H1 (cell line): ENCODE results near the gene CDCA4. TPM values are rescaled to one million over a fixed set of nuclear protein-coding genes. Genes with fewer than 3 reads are reported as not detected.

Experiments
- CTCF ChIA-PET: fragments of 300-600 bp; sonication (Branson Sonifier 250); formaldehyde crosslinking; loops from one replicate; lab custom pipeline; 2021; ENCODE audit not compliant: partially characterized antibody; lab: Charles Lee
- POLR2A ChIA-PET: fragments of 300-600 bp; sonication (Branson Sonifier 250); formaldehyde crosslinking; loops from one replicate; lab custom pipeline; 2021; ENCODE audit warnings: inconsistent platforms; ENCODE audit not compliant: partially characterized antibody; lab: Charles Lee
- DNase-seq, 2 experiments: peaks; one replicate each; pipeline versions ENCODE4 v3.0.0 to v3.0.0-alpha.2; 2010 to 2022; ENCODE audit warnings: low spot score in 2 of 2, low read depth in 1 of 2, mixed read lengths in 1 of 2
- FAIRE-seq: peaks from 2 replicates; lab custom pipeline; 2011; peaks lifted over from hg19 to GRCh38; lab: Jason Lieb, UNC
- H2AFZ ChIP-seq: 2 replicates; pipeline ENCODE4 v1.8.1; 2012; ENCODE audit warnings: low read length, inconsistent platforms
- H2AK5ac ChIP-seq: 2 replicates; pipeline ENCODE4 v1.6.1; 2013; ENCODE audit warnings: low read depth, low read length
- H2BK120ac ChIP-seq: replicated peaks from 2 replicates; pipeline ENCODE3; 2013; ENCODE audit warnings: low read depth, low read length, inconsistent platforms
- H2BK12ac ChIP-seq: 2 replicates; pipeline ENCODE4 v1.6.1; 2013; ENCODE audit warnings: low read depth, low read length
- H2BK15ac ChIP-seq: 2 replicates; pipeline ENCODE4 v1.6.1; 2013; ENCODE audit warnings: low read length
- H2BK20ac ChIP-seq: 2 replicates; pipeline ENCODE4 v1.6.1; 2013; ENCODE audit warnings: low read length
- H2BK5ac ChIP-seq: 2 replicates; pipeline ENCODE4 v1.6.1; 2013; ENCODE audit warnings: low read depth, low read length
- H3K14ac ChIP-seq: 2 replicates; pipeline ENCODE4 v1.6.1; 2013; ENCODE audit warnings: inconsistent platforms; ENCODE audit not compliant: insufficient read length
- H3K18ac ChIP-seq: 2 replicates; pipeline ENCODE4 v1.6.1; 2013; ENCODE audit warnings: low read length; ENCODE audit errors: extremely low read depth
- H3K23ac ChIP-seq: 2 replicates; pipeline ENCODE4 v1.6.1; 2013; ENCODE audit warnings: inconsistent platforms; ENCODE audit not compliant: insufficient read length
- H3K23me2 ChIP-seq: 2 replicates; pipeline ENCODE4 v1.6.1; 2013; ENCODE audit warnings: low read depth, low read length
- H3K27ac ChIP-seq: 2 replicates; pipeline ENCODE4 v1.6.1; 2011; ENCODE audit warnings: low read depth, low read length, inconsistent platforms
- H3K27me3 ChIP-seq, 4 experiments: replicated peaks in 1 of 4; 1 replicate in 1 of 4; 2 replicates in 3 of 4; pipeline versions ENCODE4 v1.6.1 to v1.8.1; 2011 to 2013; ENCODE audit warnings: low read length in 3 of 4, mild to moderate bottlenecking in 3 of 4, inconsistent platforms in 2 of 4, mixed read lengths in 2 of 4, moderate library complexity in 1 of 4; ENCODE audit not compliant: control insufficient read depth in 3 of 4, insufficient read depth in 3 of 4; ENCODE audit errors: extremely low read depth in 1 of 4
- H3K36me3 ChIP-seq, 4 experiments: 2 replicates each; pipeline versions ENCODE4 v1.6.1 to v1.8.1; 2011 to 2013; ENCODE audit warnings: mild to moderate bottlenecking in 4 of 4, low read length in 3 of 4, moderate library complexity in 2 of 4, control low read depth in 1 of 4, inconsistent platforms in 1 of 4; ENCODE audit not compliant: insufficient read depth in 4 of 4, control insufficient read depth in 2 of 4
- H3K4ac ChIP-seq: replicated peaks from 2 replicates; pipeline ENCODE3; 2013; ENCODE audit warnings: low read length, low read depth, mixed read lengths, inconsistent platforms; ENCODE audit not compliant: insufficient read length
- H3K4me1 ChIP-seq, 4 experiments: replicated peaks in 1 of 4; 1 replicate in 1 of 4; 2 replicates in 3 of 4; pipeline versions ENCODE4 v1.6.1 to v1.8.1; 2011 to 2013; ENCODE audit warnings: low read length in 3 of 4, inconsistent platforms in 2 of 4, mixed read lengths in 1 of 4; ENCODE audit not compliant: insufficient read depth in 4 of 4, control insufficient read depth in 3 of 4
- H3K4me2 ChIP-seq, 2 experiments: 2 replicates each; pipeline versions ENCODE4 v1.6.1 to v1.8.1; 2011 to 2013; ENCODE audit warnings: low read depth in 2 of 2, low read length in 2 of 2, control low read depth in 1 of 2, inconsistent platforms in 1 of 2, mild to moderate bottlenecking in 1 of 2; ENCODE audit not compliant: insufficient read depth in 1 of 2
- H3K4me3 ChIP-seq, 4 experiments: fragments of 200-600, 300-600 bp in 1 of 4; sonication (generic), shearing (Covaris generic), sonication (Bioruptor Twin) in 1 of 4; 2 replicates each; pipeline versions ENCODE4 v1.5.1 to v1.8.1; 2011 to 2016; ENCODE audit warnings: low read length in 4 of 4, low read depth in 3 of 4, control low read depth in 2 of 4, inconsistent platforms in 2 of 4, mild to moderate bottlenecking in 2 of 4, mixed read lengths in 1 of 4, moderate library complexity in 1 of 4; ENCODE audit not compliant: insufficient read depth in 2 of 4; ENCODE audit errors: extremely low read depth in 1 of 4
- H3K56ac ChIP-seq: replicated peaks from 2 replicates; pipeline ENCODE3; 2013; ENCODE audit warnings: low read depth, mild to moderate bottlenecking, mixed read lengths, low read length, inconsistent platforms; ENCODE audit not compliant: insufficient read length
- H3K79me1 ChIP-seq: 2 replicates; pipeline ENCODE4 v1.6.1; 2013; ENCODE audit warnings: low read depth, low read length, control low read depth
- H3K79me2 ChIP-seq, 2 experiments: 2 replicates each; pipeline versions ENCODE4 v1.6.1 to v1.8.1; 2012 to 2013; ENCODE audit warnings: low read length in 2 of 2, mild to moderate bottlenecking in 2 of 2, inconsistent platforms in 1 of 2; ENCODE audit not compliant: insufficient read depth in 2 of 2, control insufficient read depth in 1 of 2
- H3K9ac ChIP-seq, 4 experiments: replicated peaks in 1 of 4; 1 replicate in 1 of 4; 2 replicates in 3 of 4; pipeline versions ENCODE4 v1.6.1 to v1.8.1; 2011 to 2013; ENCODE audit warnings: low read depth in 3 of 4, low read length in 3 of 4, control low read depth in 2 of 4, mild to moderate bottlenecking in 2 of 4, moderate library complexity in 2 of 4, inconsistent platforms in 1 of 4; ENCODE audit errors: extremely low read depth in 1 of 4
- H3K9me3 ChIP-seq, 2 experiments: 2 replicates each; pipeline versions ENCODE4 v1.6.1 to v1.8.1; 2012 to 2013; ENCODE audit warnings: mild to moderate bottlenecking in 2 of 2, moderate library complexity in 2 of 2, control low read depth in 1 of 2, inconsistent platforms in 1 of 2, low read depth in 1 of 2, low read length in 1 of 2, mixed read lengths in 1 of 2; ENCODE audit not compliant: insufficient read depth in 2 of 2
- H4K20me1 ChIP-seq, 2 experiments: replicated peaks in 1 of 2; 2 replicates each; pipeline versions ENCODE3 to v1.8.1; 2011 to 2013; ENCODE audit warnings: inconsistent platforms in 2 of 2, low read length in 2 of 2, mild to moderate bottlenecking in 1 of 2; ENCODE audit not compliant: insufficient read depth in 2 of 2, control insufficient read depth in 1 of 2
- H4K5ac ChIP-seq: 2 replicates; pipeline ENCODE4 v1.6.1; 2013; ENCODE audit warnings: low read length, low read depth, mixed read lengths, inconsistent platforms; ENCODE audit not compliant: insufficient read length
- H4K8ac ChIP-seq: 2 replicates; pipeline ENCODE4 v1.8.0; 2013; ENCODE audit warnings: mild to moderate bottlenecking, moderate library complexity, low read length, inconsistent platforms; ENCODE audit not compliant: insufficient read depth; ENCODE audit errors: extremely low read depth
- H4K91ac ChIP-seq: replicated peaks from 2 replicates; pipeline ENCODE3; 2013; ENCODE audit warnings: low read length, mixed read lengths, inconsistent platforms; ENCODE audit not compliant: insufficient read length
- RNF2 ChIP-seq: fragments of 200-900, 300-1000 bp; sonication (generic); IDR thresholded peaks from 2 replicates; pipeline ENCODE4 v1.7.1; 2016; ENCODE audit warnings: borderline replicate concordance, low read depth, mild to moderate bottlenecking, antibody characterized with exemption, low read length; ENCODE audit not compliant: poor library complexity, severe bottlenecking; ENCODE audit errors: missing control alignments
- WGBS, 2 experiments: shearing (Covaris generic) in 1 of 2; methylation state at CpG; one replicate each; pipeline versions ENCODE4 v1.1.6 to v1.1.7; 2013 to 2015; ENCODE audit warnings: low lambda C conversion rate in 2 of 2, mixed read lengths in 2 of 2, inconsistent platforms in 1 of 2, low coverage in 1 of 2, missing lambda C conversion rate in 1 of 2; ENCODE audit not compliant: insufficient replicate concordance in 2 of 2, insufficient coverage in 1 of 2, insufficient read length in 1 of 2; ENCODE audit errors: extremely low coverage in 1 of 2, missing lambda C conversion rate in 1 of 2; 5-methylcytosine and 5-hydroxymethylcytosine counted together
- polyA plus RNA-seq, 7 experiments: library from polyadenylated mRNA; depleted of rRNA in 3 of 7; stranded (reverse) in 5 of 7; unstranded in 2 of 7; fragments of >200 nt in 5 of 7; fragments of 200-250 nt in 2 of 7; gene quantifications; 1 replicate in 5 of 7; 2 replicates in 1 of 7; 4 replicates in 1 of 7; pipeline versions ENCODE4 v1.2.1 to v1.2.3, GENCODE V29; 2011 to 2013; ENCODE audit warnings: missing spikeins in 2 of 7, mixed read lengths in 2 of 7
- total RNA-seq: library from RNA; stranded (reverse); fragmentation: NEBNext Ultra II Directional; extraction: Animal tissue kit (Norgen Biotek cat#: 25700); gene quantifications from 2 replicates; pipeline ENCODE4 v1.2.1, GENCODE V29; 2021

The CDCA4 gene
- total and polyA plus RNA-seq, 2 of the 8 experiments (the other 6 are each of a cell fraction or from before 2014, with no cell fraction given): 49.9 to 62.4 TPM

DNA sequence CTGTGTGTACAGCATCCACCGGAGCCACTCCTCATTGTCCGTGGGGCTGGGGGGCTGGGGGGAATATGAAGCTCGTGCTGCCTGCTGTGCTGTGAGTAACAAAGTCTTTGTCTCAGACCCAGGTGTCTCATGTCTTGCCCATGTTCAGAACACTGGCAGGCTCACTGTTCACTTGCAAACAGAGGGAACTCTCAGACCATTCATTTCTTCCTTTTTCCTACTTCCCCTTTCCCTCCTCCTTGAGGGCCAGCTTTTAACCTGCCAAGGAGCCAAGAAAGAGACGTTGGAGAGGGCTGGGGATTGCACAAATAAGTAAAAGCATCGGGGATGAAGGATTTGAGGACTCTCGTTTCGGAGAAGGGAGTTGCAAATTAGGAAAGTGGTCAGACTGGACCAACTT, 22.8 kb upstream of the CDCA4 start:
- H2BK20ac ChIP-seq: no peak overlapping the region
- H3K23ac ChIP-seq: no peak overlapping the region
- no peak overlapping the region for H3K27ac ChIP-seq
- FAIRE-seq (no peak), DNase-seq (no peak)
- H3K9ac ChIP-seq: no peak overlapping the region
- no peak for TF ChIP-seq RNF2
- no peak overlapping the region for H2BK5ac ChIP-seq
- H3K4me2 ChIP-seq: no peak overlapping the region
- H3K79me1 ChIP-seq: no peaks in the 10 kb centered on the region
- no peak overlapping the region for H3K56ac ChIP-seq
- H3K4me3 ChIP-seq: no peak overlapping the region
- H3K4ac ChIP-seq: no peak overlapping the region
- H4K5ac ChIP-seq: no peak overlapping the region
- H2BK15ac ChIP-seq: no peak overlapping the region
- ChIA-PET POLR2A (interaction anchor here (1.7 kb wide), 1 partner anchor 53 kb away, joined by 3 read pairs; no protein-coding TSS in a partner anchor), CTCF (interaction anchor here (0.7 to 8.5 kb wide), 12 partner anchors 8 to 148 kb away, joined by 3 to 161 read pairs (median 8); no protein-coding TSS in a partner anchor)
- H4K91ac ChIP-seq: no peak overlapping the region
- no peak overlapping the region for H2BK12ac ChIP-seq
- no peak overlapping the region for H2BK120ac ChIP-seq
- no peak overlapping the region for H2AFZ ChIP-seq
- H3K23me2 ChIP-seq: no peaks in the 10 kb centered on the region
- no peak overlapping the region for H3K14ac ChIP-seq
- no peak overlapping the region for H3K18ac ChIP-seq
- H3K36me3 ChIP-seq: no peaks in the 10 kb centered on the region
- H2AK5ac ChIP-seq: no peak overlapping the region
- no peaks in the 10 kb centered on the region for H4K20me1 ChIP-seq
- 81% methylated on average over 7 of the region's 7 CpGs; no CpG with 5 or more reads in 1 of the 2 experiments for WGBS, 2 experiments
- H3K9me3 ChIP-seq: no peaks in the 10 kb centered on the region
- peaks cover 0 to 8% (median 7%) of the 10 kb centered on the region in 4 experiments; a peak in 4 of 7 replicates for H3K27me3 ChIP-seq
- H3K4me1 ChIP-seq: peaks cover 0 to 2% (median under 1%) of the 10 kb centered on the region in 4 experiments; a peak in 2 of 7 replicates
- H4K8ac ChIP-seq: no peak overlapping the region
- H3K79me2 ChIP-seq: no peaks in the 10 kb centered on the region
